ENCODE measurements around the gene BNC2.

The BNC2 gene

DNA sequence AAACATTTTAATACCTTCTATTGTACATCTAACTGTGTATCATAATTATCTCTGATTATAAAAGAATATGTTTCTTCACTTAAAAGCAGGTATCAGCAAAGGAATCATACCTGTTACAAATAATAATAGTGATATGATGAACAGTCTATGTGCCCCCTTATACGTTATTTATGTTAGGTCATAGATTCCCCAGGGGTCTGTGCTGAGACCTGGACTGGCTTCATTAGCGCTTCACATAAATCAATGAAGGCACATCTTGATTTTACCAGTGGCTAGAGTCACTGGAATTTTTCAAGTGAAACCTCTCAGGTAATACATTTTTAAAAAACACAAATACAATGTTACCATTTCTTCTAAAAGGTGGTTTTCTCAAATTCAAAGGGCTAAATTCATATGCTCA, 275.2 kb downstream of the BNC2 start:
- no peak for DNase-seq (ENCODE audit: low read depth)

GRCh38 chr9:16594787-16595186, 275.7 kb downstream of the BNC2 start:
- DNase-seq (ENCODE audit: low read depth), result no peak

GRCh38 chr9:16593746-16594145, 276.7 kb downstream of the BNC2 start:
- DNase-seq (ENCODE audit: low read depth), result no peak

DNA sequence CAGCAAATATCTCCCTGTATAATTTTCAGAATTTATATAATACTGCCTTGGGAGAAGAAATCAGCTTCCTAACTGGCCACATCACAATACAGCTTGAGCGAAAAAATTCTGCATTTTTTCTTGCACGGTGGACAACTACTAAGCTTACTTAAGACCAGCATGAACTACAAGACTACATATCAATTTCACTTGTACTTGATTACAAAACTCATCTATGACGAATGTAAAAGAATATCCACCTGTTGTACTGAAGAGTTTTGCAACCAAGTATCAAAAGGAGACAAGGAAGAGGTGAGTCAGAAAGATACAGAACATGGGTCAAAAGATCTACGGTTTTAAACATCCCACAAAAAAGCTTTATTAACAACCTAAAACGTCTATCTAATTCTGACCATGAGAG, 279.4 kb downstream of the BNC2 start:
- no peak for DNase-seq (ENCODE audit: low read depth)

- DNase-seq (ENCODE audit: low read depth), result no peak
Observed at GRCh38 chr9:16585591-16585990, 284.9 kb downstream of the BNC2 start.

DNA sequence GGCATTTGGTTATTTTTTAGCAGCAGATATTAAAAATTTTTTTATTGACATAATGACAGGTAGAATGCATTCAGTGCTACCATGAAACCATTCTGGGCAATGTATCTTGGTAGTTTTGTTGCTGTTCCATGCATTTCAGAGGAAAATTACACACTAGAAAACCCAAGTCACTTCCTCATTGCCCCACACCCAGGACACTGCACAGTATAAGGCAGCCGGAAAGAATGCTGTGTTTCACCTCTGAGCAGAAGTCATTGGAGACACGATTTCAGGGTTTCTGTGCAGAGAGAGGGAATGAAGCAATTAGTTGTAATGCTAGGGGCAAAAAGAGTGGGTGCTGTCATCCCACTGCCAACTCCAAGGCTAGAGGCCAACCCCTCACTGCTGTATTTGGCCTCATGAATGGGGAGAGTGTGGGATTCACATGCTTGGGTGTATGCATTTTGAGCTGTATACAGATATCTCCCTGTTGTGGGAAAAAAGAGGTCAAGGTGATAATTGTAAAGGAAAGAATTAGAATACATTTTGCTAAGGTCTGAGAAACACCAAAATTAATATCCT, 290.5 kb downstream of the BNC2 start:
- DNase-seq (ENCODE audit: low read depth), result no peak

- DNase-seq (ENCODE audit: low read depth), result no peak
Observed at GRCh38 chr9:16575986-16576245, 294.6 kb downstream of the BNC2 start.

DNA sequence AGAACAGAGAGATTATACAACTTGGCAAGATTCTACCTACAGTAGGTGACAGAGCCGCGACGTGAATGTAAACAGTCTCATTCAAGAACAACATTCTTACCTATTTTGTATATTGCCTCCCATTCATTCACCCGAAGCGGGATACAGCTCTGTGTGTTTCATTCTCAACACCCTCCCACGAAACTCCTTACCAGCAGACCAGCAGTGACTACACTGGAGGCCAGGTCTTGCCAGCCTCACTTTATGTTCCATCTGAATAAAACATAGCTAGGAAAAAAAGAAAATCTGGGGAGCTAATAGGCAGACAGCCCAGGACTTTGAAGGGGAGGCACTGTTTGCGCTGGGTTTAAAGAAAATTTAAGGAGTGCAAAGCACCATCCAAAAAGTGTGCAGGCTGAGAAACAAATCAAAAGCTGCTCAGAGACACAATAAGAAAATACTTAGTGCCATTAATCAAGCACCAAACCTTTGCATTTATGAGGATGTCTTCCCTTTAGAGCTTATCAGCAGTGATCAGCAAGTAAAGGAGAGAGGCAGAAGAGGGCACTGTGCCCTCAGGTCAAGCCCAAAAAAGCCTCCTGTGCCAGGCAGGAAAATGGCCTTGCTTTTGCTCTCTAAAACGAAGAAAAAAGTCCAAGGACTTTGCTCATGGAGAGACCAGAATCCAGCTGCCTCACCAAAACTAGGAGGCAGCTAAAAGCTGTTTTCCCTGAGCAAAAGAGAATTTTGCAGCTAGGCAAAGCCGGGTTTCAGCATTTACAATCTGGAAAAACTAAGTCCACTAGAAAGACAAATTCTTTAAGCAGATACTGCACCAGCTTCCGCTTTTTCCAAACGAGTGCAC, 295.1 kb downstream of the BNC2 start:
- no peak for DNase-seq (ENCODE audit: low read depth)

DNA sequence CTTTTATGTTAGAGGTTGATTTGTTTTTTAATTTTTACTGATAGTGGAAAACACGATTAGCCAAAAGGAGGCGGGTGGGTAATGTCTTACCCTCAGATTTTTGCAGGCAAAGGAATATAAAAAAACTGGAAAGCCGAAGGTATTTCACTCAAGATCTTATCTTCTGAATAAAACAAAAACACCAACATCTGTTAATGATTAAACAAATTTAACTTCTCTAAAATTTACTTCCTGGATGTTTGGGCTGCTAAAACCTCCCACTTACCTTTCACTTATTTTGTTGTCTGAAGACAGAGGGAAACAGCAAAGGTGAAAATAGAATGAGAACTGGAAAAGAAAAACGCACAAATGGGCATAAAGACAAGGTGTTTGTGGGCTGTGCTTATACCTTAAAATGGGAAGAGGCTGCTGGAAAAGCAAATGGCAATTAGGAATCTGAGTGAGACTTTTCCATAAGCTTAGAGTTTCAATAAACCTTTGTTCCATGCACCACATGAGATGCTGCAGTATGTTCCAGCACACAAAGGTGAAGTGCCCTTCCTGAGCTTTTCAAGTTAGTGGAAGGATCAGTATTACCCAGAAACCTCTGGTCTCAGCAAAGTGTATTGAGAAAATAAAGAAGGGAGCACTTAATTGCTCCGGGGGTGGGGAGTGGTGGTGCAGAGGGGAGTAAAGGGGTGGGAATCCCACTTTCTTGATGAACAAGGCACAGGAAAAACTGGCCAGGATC, 298.3 kb downstream of the BNC2 start:
- DNase-seq (ENCODE audit: low read depth), result no peak

GRCh38 chr9:16571127-16571802, 299.2 kb downstream of the BNC2 start:
- DNase-seq (ENCODE audit: low read depth), result no peak

DNA sequence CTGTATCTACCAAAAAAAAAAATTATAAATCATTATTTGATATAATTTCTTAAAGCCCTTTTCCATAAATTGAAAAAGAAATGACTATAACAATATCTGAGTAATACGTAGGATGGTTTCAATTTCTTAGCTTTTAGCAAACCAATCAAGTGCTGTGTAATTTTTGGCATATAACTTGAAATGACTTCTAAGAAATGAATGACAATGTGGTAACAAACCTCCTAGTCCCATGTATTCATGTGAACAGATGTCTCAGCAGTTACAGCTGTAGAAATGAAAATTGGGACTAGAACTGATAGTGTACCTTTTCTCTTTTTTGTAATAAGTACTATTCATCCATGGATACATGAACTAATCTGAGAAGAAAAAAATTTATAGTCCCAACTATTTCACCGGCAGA, 307.0 kb downstream of the BNC2 start:
- DNase-seq (ENCODE audit: low read depth), result no peak

DNA sequence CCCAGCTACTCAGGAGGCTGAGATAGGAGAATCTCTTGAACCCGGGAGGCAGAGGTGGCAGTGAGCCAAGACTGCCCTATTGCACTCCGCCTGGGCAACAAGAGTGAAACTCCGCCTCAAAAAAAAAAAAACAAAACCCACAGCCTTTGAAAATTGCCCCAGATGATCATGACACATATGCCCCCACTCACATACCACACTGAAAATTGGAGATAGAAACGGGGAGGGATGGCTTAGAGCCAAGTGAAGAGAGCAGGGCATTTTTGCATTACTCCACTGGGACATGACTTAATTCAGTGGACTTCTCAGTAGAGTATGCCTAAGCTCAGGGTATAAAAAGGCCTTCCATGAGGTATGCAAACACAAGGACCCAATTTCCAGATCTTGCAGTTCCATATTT, 309.3 kb downstream of the BNC2 start:
- DNase-seq (ENCODE audit: low read depth), result no peak

DNA sequence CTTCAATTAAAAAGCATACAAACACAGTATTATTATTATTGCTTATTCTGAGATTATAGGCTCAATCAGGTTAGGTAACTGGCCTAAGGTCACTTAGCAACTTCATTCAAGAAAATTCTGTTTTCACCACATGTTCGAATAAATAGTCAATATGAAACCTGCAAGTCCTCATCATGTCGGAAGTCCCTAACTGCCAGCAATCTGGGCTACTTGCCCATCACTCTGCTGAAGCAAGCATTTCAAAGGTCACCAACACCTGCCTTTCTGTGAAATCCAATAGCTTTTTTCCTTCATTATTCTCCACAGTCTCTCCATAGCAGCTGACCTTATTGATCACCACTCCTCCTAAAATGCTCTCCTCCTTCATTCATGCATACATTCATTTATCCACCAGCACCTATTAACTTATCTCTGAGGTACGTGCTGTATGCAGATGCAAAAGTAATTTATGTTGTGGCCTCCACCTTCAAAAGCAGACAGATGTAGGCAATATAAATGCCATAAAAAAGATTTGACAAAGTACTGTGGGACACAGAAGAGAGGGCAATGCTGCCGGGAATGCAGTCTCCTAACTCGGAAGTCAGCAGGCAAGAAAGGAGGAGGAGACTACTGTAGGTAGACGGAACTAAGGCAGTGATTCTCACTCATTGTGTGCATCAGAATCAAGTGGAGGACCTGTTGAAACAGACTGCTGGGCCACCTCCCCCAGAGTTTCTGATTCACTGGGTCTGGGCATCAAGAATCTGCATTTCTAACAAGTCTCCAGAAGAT, 310.9 kb downstream of the BNC2 start:
- DNase-seq (ENCODE audit: low read depth), result no peak

GRCh38 chr9:16555802-16556201, 314.7 kb downstream of the BNC2 start:
- no peak for DNase-seq (ENCODE audit: low read depth)

GRCh38 chr9:16553869-16554540, 316.5 kb downstream of the BNC2 start:
- DNase-seq (ENCODE audit: low read depth), result no peak

GRCh38 chr9:16552252-16552651, 318.2 kb downstream of the BNC2 start:
- no peak for DNase-seq (ENCODE audit: low read depth)

DNA sequence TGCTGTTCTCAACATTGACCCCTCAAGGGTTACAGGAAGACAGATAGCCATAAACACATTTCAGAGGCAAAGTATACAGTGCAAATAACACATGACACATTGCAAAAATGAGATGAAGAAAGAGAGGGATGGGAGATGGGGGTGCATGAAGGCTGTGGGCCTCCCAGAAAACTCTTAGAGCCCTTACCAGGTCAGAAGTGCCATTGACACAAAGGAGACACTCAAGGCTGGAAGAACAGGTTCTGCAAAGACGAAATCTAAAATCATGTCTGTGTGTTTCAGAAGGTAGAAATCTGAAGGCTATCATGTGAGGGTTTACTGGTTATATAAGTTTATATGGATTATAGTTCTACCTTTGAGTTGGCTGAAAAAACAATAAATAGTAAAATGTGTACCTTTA, 318.8 kb downstream of the BNC2 start:
- no peak for DNase-seq (ENCODE audit: low read depth)

DNA sequence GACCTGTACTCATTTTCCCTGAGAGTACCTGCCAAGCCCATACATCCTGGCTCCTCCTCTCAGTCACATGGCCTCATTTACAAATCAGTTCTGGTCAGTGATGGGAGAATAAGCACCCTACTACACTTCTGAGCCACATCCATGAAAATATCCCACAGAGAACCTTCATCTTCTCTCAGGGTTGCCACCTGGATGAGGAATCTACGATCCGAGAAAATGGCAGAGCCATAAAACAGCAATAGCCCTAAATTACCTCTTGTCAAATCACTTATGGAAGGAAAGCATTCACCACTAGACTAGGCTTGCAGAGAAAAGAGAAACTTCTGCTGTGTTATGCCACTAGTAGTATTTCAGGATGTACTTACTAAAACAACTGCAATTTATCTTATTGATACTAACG, 324.8 kb downstream of the BNC2 start:
- no peak for DNase-seq (ENCODE audit: low read depth)

DNA sequence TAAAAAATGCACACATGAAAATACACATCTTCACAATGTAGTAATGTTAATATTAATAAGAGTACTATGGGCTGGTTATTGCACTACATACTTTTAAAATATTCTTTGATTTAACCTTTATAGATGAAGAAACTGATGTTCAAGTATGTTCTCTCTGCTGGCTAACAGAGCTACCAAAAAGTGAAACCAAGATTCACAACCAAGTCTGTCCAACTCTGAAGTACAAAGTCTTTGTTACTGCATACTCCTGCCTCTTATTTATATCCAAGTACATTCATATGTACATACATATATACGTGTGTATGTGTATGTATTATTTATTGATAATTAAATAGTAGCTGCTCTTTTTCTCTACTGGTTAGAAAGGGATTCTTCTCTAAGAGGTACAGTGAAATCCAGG, 325.6 kb downstream of the BNC2 start:
- no peak for DNase-seq (ENCODE audit: low read depth)

DNA sequence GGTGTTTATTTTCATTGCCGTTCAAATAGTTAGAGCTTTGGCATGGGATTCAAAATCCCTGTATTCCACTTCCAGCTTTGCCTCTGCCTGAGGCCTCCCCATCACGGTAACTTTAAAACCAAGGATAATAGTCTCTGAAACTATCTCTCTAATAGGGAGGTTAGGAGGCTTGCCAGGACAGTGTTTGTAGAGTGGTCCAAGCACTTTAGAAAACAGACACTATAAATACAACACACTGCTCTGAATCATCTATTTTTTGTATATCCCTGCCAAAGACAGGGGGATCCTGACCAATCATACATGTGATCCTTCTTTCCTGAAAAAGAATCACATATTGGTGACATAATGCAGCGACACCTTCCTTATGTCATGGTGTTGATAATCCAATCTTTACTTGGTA, 326.8 kb downstream of the BNC2 start:
- no peak for DNase-seq (ENCODE audit: low read depth)

DNA sequence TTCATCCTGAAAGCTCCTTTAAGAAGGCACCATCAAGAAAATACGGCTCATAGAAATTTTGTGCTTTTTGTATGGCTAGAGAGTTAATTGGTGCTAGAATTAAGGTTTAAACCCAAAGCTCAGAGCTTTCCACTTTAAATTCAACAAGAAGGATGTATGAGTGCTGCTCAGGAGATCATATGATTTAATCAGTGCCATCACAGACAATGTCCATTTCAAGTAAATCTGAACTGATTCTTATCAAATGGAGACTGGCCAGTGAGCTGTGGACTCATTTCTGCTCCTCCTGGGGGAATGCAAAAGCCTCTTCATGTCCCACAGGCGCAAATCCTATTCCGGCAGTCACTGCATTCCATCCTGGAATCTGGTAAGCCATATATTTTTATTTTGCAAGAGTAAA, 327.2 kb downstream of the BNC2 start:
- no peak for DNase-seq (ENCODE audit: low read depth)

GRCh38 chr9:16542290-16542689, 328.2 kb downstream of the BNC2 start:
- no peak for DNase-seq (ENCODE audit: low read depth)
